Panc1 (cell line): ENCODE measurements around the gene LIN28B. TPM values are rescaled to one million over a fixed set of nuclear protein-coding genes. Genes with fewer than 3 reads are reported as not detected.

Source experiments
- ATAC-seq: fragments of 200-7000 bp; cut with Tn5 transposase; 2 replicates; pipeline ENCODE4 v1.9.1; 2020; ENCODE audit warnings: mild to moderate bottlenecking, moderate library complexity
- BruUV-seq: library from RNA; stranded (reverse); fragments of 400-500 nt; replicated peaks from 2 replicates; lab custom pipeline; 2021; lab: Mats Ljungman, UMichigan
- CTCF ChIA-PET: fragments of 300-600 bp; sonication (Branson Sonifier 250); formaldehyde crosslinking; loops from one replicate; lab custom pipeline; 2022; ENCODE audit warnings: antibody characterized with exemption; lab: Charles Lee
- POLR2A ChIA-PET: fragments of 300-600 bp; sonication (Branson Sonifier 250); formaldehyde crosslinking; loops from one replicate; lab custom pipeline; 2022; ENCODE audit warnings: antibody characterized with exemption; lab: Charles Lee
- DNase-seq: peaks from one replicate; pipeline ENCODE4 v3.0.0-alpha.2; 2010; ENCODE audit warnings: low read depth, low spot score
- H3K27ac ChIP-seq: 2 replicates; pipeline ENCODE4 v1.5.1; 2011; ENCODE audit warnings: mild to moderate bottlenecking, low read length, inconsistent platforms
- H3K27me3 ChIP-seq: fragments of 200-500 bp; sonication (Bioruptor generic); 2 replicates; pipeline ENCODE4 v1.6.0; 2014; ENCODE audit warnings: low read length, inconsistent platforms; ENCODE audit not compliant: control insufficient read depth, insufficient read depth
- H3K36me3 ChIP-seq: fragments of 200-500 bp; sonication (Bioruptor generic); 2 replicates; pipeline ENCODE4 v1.5.1; 2014; ENCODE audit warnings: inconsistent platforms, mild to moderate bottlenecking, low read length, moderate library complexity; ENCODE audit not compliant: control insufficient read depth, insufficient read depth
- H3K4me1 ChIP-seq: 2 replicates; pipeline ENCODE4 v1.5.1; 2011; ENCODE audit warnings: inconsistent platforms, mild to moderate bottlenecking, low read length, moderate library complexity; ENCODE audit not compliant: control insufficient read depth, insufficient read depth
- H3K4me3 ChIP-seq, 2 experiments: 2 replicates each; pipeline ENCODE4 v1.5.1; 2011 to 2012; ENCODE audit warnings: low read depth in 2 of 2, low read length in 2 of 2, mild to moderate bottlenecking in 2 of 2, inconsistent platforms in 1 of 2, moderate library complexity in 1 of 2
- H3K9me3 ChIP-seq: fragments of 200-500 bp; sonication (Bioruptor generic); 2 replicates; pipeline ENCODE4 v1.5.1; 2014; ENCODE audit warnings: low read depth, mild to moderate bottlenecking, inconsistent platforms, low read length, moderate library complexity; ENCODE audit not compliant: control insufficient read depth, insufficient read depth
- CTCF ChIP-seq: fragments of 450-650 bp; IDR thresholded peaks from 2 replicates; pipeline ENCODE4 v1.5.1; 2017; ENCODE audit warnings: mild to moderate bottlenecking
- POLR2AphosphoS5 ChIP-seq: IDR thresholded peaks from 2 replicates; pipeline ENCODE4 v1.6.1; 2012; ENCODE audit warnings: mild to moderate bottlenecking, low read depth, low read length, moderate library complexity
- REST ChIP-seq, 2 experiments: IDR thresholded peaks; 2 replicates each; pipeline ENCODE4 v1.6.1; 2011 to 2012; ENCODE audit warnings: low read depth in 2 of 2, control low read depth in 1 of 2, low read length in 1 of 2, mild to moderate bottlenecking in 1 of 2, moderate library complexity in 1 of 2; ENCODE audit not compliant: insufficient read depth in 1 of 2
- SIN3A ChIP-seq: IDR thresholded peaks from 2 replicates; pipeline ENCODE4 v1.6.1; 2012; ENCODE audit warnings: low read depth, mild to moderate bottlenecking, low read length, moderate library complexity, borderline replicate concordance; ENCODE audit not compliant: insufficient read depth
- TCF7L2 ChIP-seq: IDR thresholded peaks from 2 replicates; pipeline ENCODE4 v1.6.1; 2011; ENCODE audit warnings: mild to moderate bottlenecking, low read depth, low read length, inconsistent platforms
- in situ Hi-C: cut with HindIII; loops from 2 replicates; pipeline ENCODE4 v1.10.0; 2016; ENCODE audit warnings: low sequenced_read_pairs, low pct_unique_long_range_greater_than_20kb
- intact Hi-C: fragments of 100-400 bp; cut with micrococcal nuclease; formaldehyde crosslinking; loops from one replicate; pipeline ENCODE4 v1.10.0; 2022; ENCODE audit not compliant: unreplicated experiment
- total RNA-seq: library from RNA; stranded (reverse); gene quantifications from one replicate; pipeline ENCODE4 v1.2.1, GENCODE V29; 2021; ENCODE audit not compliant: unreplicated experiment

The LIN28B gene
- total RNA-seq, 1 experiment from 2014 or later: 5.8 TPM

- intact Hi-C loops (no loop called here), in situ Hi-C loops (no loop called here)
- BruUV-seq: no TSS peak
- Histone ChIP-seq H3K9me3 (no peaks in the 10 kb centered on the region), H3K4me1 (no peaks in the 10 kb centered on the region), H3K27ac (no peak overlapping the region), H3K36me3 (no peaks in the 10 kb centered on the region), H3K27me3 (no peaks in the 10 kb centered on the region), H3K4me3 (no peak overlapping the region)
- ChIA-PET CTCF (interaction anchor here (0.7 kb wide), 1 partner anchor 120 kb away, joined by 6 read pairs; no protein-coding TSS in a partner anchor), POLR2A (no interaction called here)
- DNase-seq (peak; percentile 27), ATAC-seq (peak; percentile 78)
- no peak for TF ChIP-seq TCF7L2
- no peak for TF ChIP-seq REST (IDR thresholded peaks at IDR 0.05; ENCODE audit: insufficient read depth in 1 of 2, low read depth in 2 of 2, low read length in 1 of 2)
- no peak for TF ChIP-seq CTCF
- no peak for TF ChIP-seq SIN3A
These were observed 88.6 kb downstream of the LIN28B start for GRCh38 chr6:105045526-105045925.

- no peak for ATAC-seq
- POLR2A ChIA-PET: no interaction called here
- intact Hi-C loops: no loop called here
- CTCF ChIA-PET: no interaction called here
- no peak for DNase-seq
- BruUV-seq: TSS peak; percentile 63
- Histone ChIP-seq H3K27me3 (no peaks in the 10 kb centered on the region), H3K36me3 (no peaks in the 10 kb centered on the region), H3K9me3 (peaks cover 6% of the 10 kb centered on the region; the same call in 1 of the 2 replicates), H3K27ac (no peak overlapping the region), H3K4me3 (no peak overlapping the region), H3K4me1 (no peaks in the 10 kb centered on the region)
- in situ Hi-C loops: no loop called here
- no peak for TF ChIP-seq TCF7L2
- no peak for TF ChIP-seq REST (IDR thresholded peaks at IDR 0.05; ENCODE audit: insufficient read depth in 1 of 2, low read depth in 2 of 2, low read length in 1 of 2)
- no peak for TF ChIP-seq POLR2AphosphoS5
- TF ChIP-seq SIN3A: no peak
- TF ChIP-seq CTCF: no peak
These were observed 95.1 kb downstream of the LIN28B start for GRCh38 chr6:105051941-105052471.
